OCI-LY1 (cell line): ENCODE results near the gene ZBTB16.

Source experiments
- H2AFZ ChIP-seq: fragments of 200-600 bp; sonication (generic), shearing (Covaris generic); 2 replicates; pipeline ENCODE4 v1.6.0; 2014; ENCODE audit warnings: antibody characterized with exemption, mild to moderate bottlenecking, low read length
- H3F3A ChIP-seq: fragments of 200-600 bp; sonication (generic), shearing (Covaris generic); 2 replicates; pipeline ENCODE4 v1.6.0; 2014; ENCODE audit warnings: mild to moderate bottlenecking, antibody characterized with exemption, low read length, moderate library complexity; ENCODE audit not compliant: insufficient read depth
- H3K27ac ChIP-seq: fragments of 200-600 bp; sonication (generic); 2 replicates; pipeline ENCODE4 v1.5.1; 2014; ENCODE audit warnings: low read length, mixed run types, mild to moderate bottlenecking, low read depth; ENCODE audit not compliant: poor library complexity, severe bottlenecking
- H3K27me3 ChIP-seq: fragments of 200-600 bp; sonication (generic); 2 replicates; pipeline ENCODE4 v1.6.0; 2014; ENCODE audit warnings: antibody characterized with exemption, mild to moderate bottlenecking, low read length, moderate library complexity; ENCODE audit not compliant: insufficient read depth
- H3K36me3 ChIP-seq: fragments of 200-600 bp; sonication (generic); 2 replicates; pipeline ENCODE4 v1.6.1; 2014; ENCODE audit warnings: mild to moderate bottlenecking, antibody characterized with exemption, low read length, moderate library complexity, mixed read lengths; ENCODE audit not compliant: insufficient read depth
- H3K4me1 ChIP-seq: fragments of 200-600 bp; sonication (generic); 2 replicates; pipeline ENCODE4 v1.5.1; 2014; ENCODE audit warnings: mild to moderate bottlenecking, low read length, moderate library complexity; ENCODE audit not compliant: insufficient read depth, severe bottlenecking
- H3K4me2 ChIP-seq: fragments of 200-600 bp; sonication (generic), shearing (Covaris generic); 2 replicates; pipeline ENCODE4 v1.6.1; 2014; ENCODE audit warnings: low read length
- H3K4me3 ChIP-seq: fragments of 200-600 bp; sonication (generic); 2 replicates; pipeline ENCODE4 v1.5.1; 2014; ENCODE audit warnings: low read length, low read depth, mild to moderate bottlenecking, mixed read lengths; ENCODE audit not compliant: poor library complexity, severe bottlenecking
- H3K79me2 ChIP-seq: fragments of 200-600 bp; shearing (Covaris generic); 2 replicates; pipeline ENCODE4 v1.6.1; 2016; ENCODE audit warnings: mixed run types, low read length, mixed read lengths; ENCODE audit not compliant: insufficient read depth
- H3K9ac ChIP-seq: fragments of 200-600 bp; sonication (generic), shearing (Covaris generic); 2 replicates; pipeline ENCODE4 v1.6.1; 2014; ENCODE audit warnings: mild to moderate bottlenecking, low read length, mixed read lengths
- H3K9me2 ChIP-seq: fragments of 200-600 bp; sonication (generic), shearing (Covaris generic); 2 replicates; pipeline ENCODE4 v1.6.1; 2014; ENCODE audit warnings: low read depth, mild to moderate bottlenecking, low read length, mixed read lengths
- H3K9me3 ChIP-seq: fragments of 200-600 bp; shearing (Covaris generic); 2 replicates; pipeline ENCODE4 v1.6.1; 2014; ENCODE audit warnings: low read length, mixed read lengths
- H4K20me1 ChIP-seq: fragments of 200-600 bp; sonication (generic), shearing (Covaris generic); 2 replicates; pipeline ENCODE4 v1.6.0; 2016; ENCODE audit warnings: mild to moderate bottlenecking, low read length; ENCODE audit not compliant: insufficient read depth
- CTCF ChIP-seq: fragments of 200-600 bp; sonication (generic), shearing (Covaris generic); IDR thresholded peaks from 2 replicates; pipeline ENCODE4 v1.5.1; 2017; ENCODE audit warnings: mild to moderate bottlenecking, antibody characterized with exemption, low read length, moderate library complexity, mixed read lengths
- EZH2 ChIP-seq: fragments of 200-600 bp; sonication (generic), shearing (Covaris generic); IDR thresholded peaks from 2 replicates; pipeline ENCODE4 v1.8.0; 2017; ENCODE audit warnings: borderline replicate concordance, mixed run types, mild to moderate bottlenecking, antibody characterized with exemption, low read length, moderate library complexity, mixed read lengths

Gene ZBTB16

GRCh38 chr11:114259551-114259983 lies 200.1 kb downstream of the ZBTB16 start:
- H3K4me3 ChIP-seq = no peak overlapping the region
- H3K9me2 ChIP-seq = no peaks in the 10 kb centered on the region
- H4K20me1 ChIP-seq = no peaks in the 10 kb centered on the region
- no peaks in the 10 kb centered on the region for H3K79me2 ChIP-seq
- no peaks in the 10 kb centered on the region for H3F3A ChIP-seq
- no peak overlapping the region for H3K9ac ChIP-seq
- H3K4me2 ChIP-seq = no peak overlapping the region
- no peaks in the 10 kb centered on the region for H3K9me3 ChIP-seq
- peaks cover 10% of the 10 kb centered on the region for H3K4me1 ChIP-seq
- no peak overlapping the region for H2AFZ ChIP-seq
- no peak for TF ChIP-seq CTCF
- no peak for TF ChIP-seq EZH2
- no peak overlapping the region for H3K27ac ChIP-seq
- no peaks in the 10 kb centered on the region for H3K27me3 ChIP-seq
- no peaks in the 10 kb centered on the region for H3K36me3 ChIP-seq

GRCh38 chr11:114260077-114260476 lies 200.6 kb downstream of the ZBTB16 start:
- Histone ChIP-seq H3K9me2 (no peaks in the 10 kb centered on the region), H3K79me2 (no peaks in the 10 kb centered on the region), H3K9ac (no peak overlapping the region), H3K27me3 (no peaks in the 10 kb centered on the region), H3K27ac (no peak overlapping the region), H3K36me3 (no peaks in the 10 kb centered on the region), H3K9me3 (no peaks in the 10 kb centered on the region), H3K4me2 (no peak overlapping the region), H3K4me3 (no peak overlapping the region), H3F3A (no peaks in the 10 kb centered on the region), H4K20me1 (no peaks in the 10 kb centered on the region), H3K4me1 (peaks cover 10% of the 10 kb centered on the region), H2AFZ (no peak overlapping the region)
- no peak for TF ChIP-seq CTCF
- no peak for TF ChIP-seq EZH2

GRCh38 chr11:114260483-114260882 lies 201.0 kb downstream of the ZBTB16 start:
- Histone ChIP-seq H3K4me1 (peaks cover 10% of the 10 kb centered on the region), H3K79me2 (no peaks in the 10 kb centered on the region), H3K9me3 (no peaks in the 10 kb centered on the region), H3K27ac (no peak overlapping the region), H3K4me2 (no peak overlapping the region), H3K36me3 (no peaks in the 10 kb centered on the region), H3K9me2 (no peaks in the 10 kb centered on the region), H3K4me3 (no peak overlapping the region), H3K9ac (no peak overlapping the region), H2AFZ (no peak overlapping the region), H3F3A (no peaks in the 10 kb centered on the region), H3K27me3 (no peaks in the 10 kb centered on the region), H4K20me1 (no peaks in the 10 kb centered on the region)
- TF ChIP-seq EZH2 (no peak), CTCF (no peak)
